ENCODE data around the gene NFS1. TPM values are rescaled to one million over a fixed set of nuclear protein-coding genes. Genes with fewer than 3 reads are reported as not detected.
A peak's percentile ranks its signal among the peaks of the same experiment; 100 is the strongest.

NFS1 gene
- total and polyA plus RNA-seq, 2 of the 8 experiments (the other 6 are each of a cell fraction or from before 2014, with no cell fraction given): 26.1 to 38.8 TPM

GRCh38 chr20:35743693-35744491 is 44.7 kb upstream of the NFS1 start:
- no peak overlapping the region for H3K4ac ChIP-seq (replicated peaks; ENCODE audit: insufficient read length, low read depth, low read length)
- H3K79me2 ChIP-seq (ENCODE audit: control insufficient read depth in 1 of 2, insufficient read depth in 2 of 2, low read length in 2 of 2): peaks cover 20 to 36% of the 10 kb centered on the region in 2 experiments
- peaks cover 9 to 10% of the 10 kb centered on the region in 2 experiments for H4K20me1 ChIP-seq (replicated peaks in 1 of 2; ENCODE audit: control insufficient read depth in 1 of 2, insufficient read depth in 2 of 2, low read length in 2 of 2)
- peaks cover 4 to 20% (median 16%) of the 10 kb centered on the region in 4 experiments; a peak in 7 of 8 replicates for H3K36me3 ChIP-seq (ENCODE audit: control insufficient read depth in 2 of 4, insufficient read depth in 4 of 4, low read length in 3 of 4)
- FAIRE-seq (no peak), DNase-seq (ENCODE audit: low read depth in 1 of 2, low spot score in 2 of 2) (no peak)
- H3K4me1 ChIP-seq (replicated peaks in 1 of 4; ENCODE audit: control insufficient read depth in 3 of 4, insufficient read depth in 4 of 4, low read length in 3 of 4): peaks cover 0 to 4% (median 4%) of the 10 kb centered on the region in 4 experiments; a peak in 3 of 7 replicates
- H2BK120ac ChIP-seq (replicated peaks; ENCODE audit: low read depth, low read length): no peak overlapping the region
- H3K23ac ChIP-seq (ENCODE audit: insufficient read length): no peak overlapping the region
- H3K23me2 ChIP-seq (ENCODE audit: low read depth, low read length): 0 out of 2 replicates have a peak, but pooled peaks cover 4% of the 10 kb centered on the region
- H2AFZ ChIP-seq (ENCODE audit: low read length): no peak overlapping the region
- H4K8ac ChIP-seq (ENCODE audit: extremely low read depth, insufficient read depth, low read length): no peak overlapping the region
- H2BK20ac ChIP-seq (ENCODE audit: low read length): no peak overlapping the region
- no peak overlapping the region for H3K56ac ChIP-seq (replicated peaks; ENCODE audit: insufficient read length, low read depth, low read length)
- ChIA-PET CTCF (ENCODE audit: partially characterized antibody) (interaction anchor here (0.6 to 2.5 kb wide), 8 partner anchors 15 to 339 kb away, joined by 3 to 8 read pairs (median 4); partner anchors contain the start of genes NFS1, ROMO1 and SCAND1), POLR2A (ENCODE audit: partially characterized antibody) (interaction anchor here (0.6 to 45.3 kb wide), 16 partner anchors 11 to 653 kb away, joined by 3 to 2341 read pairs (median 7); partner anchors contain the start of genes CPNE1, NFS1, PHF20 and RBM12)
- H4K5ac ChIP-seq (ENCODE audit: insufficient read length, low read depth, low read length): no peak overlapping the region
- H2BK15ac ChIP-seq (ENCODE audit: low read length): no peak overlapping the region
- no peak overlapping the region for H2BK5ac ChIP-seq (ENCODE audit: low read depth, low read length)
- H3K27ac ChIP-seq (ENCODE audit: low read depth, low read length): no peak overlapping the region
- no peak overlapping the region for H4K91ac ChIP-seq (replicated peaks; ENCODE audit: insufficient read length, low read length)
- no peak for TF ChIP-seq CBX5 (IDR thresholded peaks at IDR 0.05; ENCODE audit: low read depth, low read length)
- TF ChIP-seq EGR1 (IDR thresholded peaks at IDR 0.05; ENCODE audit: borderline replicate concordance, low read depth, low read length): no peak
- TF ChIP-seq BCL11A (IDR thresholded peaks at IDR 0.05; ENCODE audit: low read depth in 2 of 2, low read length in 2 of 2): no peak
- no peak for TF ChIP-seq POLR2A (IDR thresholded peaks at IDR 0.05; ENCODE audit: control extremely low read depth in 1 of 2, low read depth in 2 of 2, low read length in 2 of 2)
- TF ChIP-seq CHD2 (IDR thresholded peaks at IDR 0.05; ENCODE audit: low read length): no peak
- TF ChIP-seq TBP (IDR thresholded peaks at IDR 0.05; ENCODE audit: low read depth, low read length): no peak
- TF ChIP-seq RFX5 (IDR thresholded peaks at IDR 0.05; ENCODE audit: borderline replicate concordance, low read depth, low read length): no peak
- no peak overlapping the region for H2BK12ac ChIP-seq (ENCODE audit: low read depth, low read length)
- H3K9me3 ChIP-seq (ENCODE audit: insufficient read depth in 2 of 2, low read depth in 1 of 2, low read length in 1 of 2): no peaks in the 10 kb centered on the region
- H3K9ac ChIP-seq (replicated peaks in 1 of 4; ENCODE audit: extremely low read depth in 1 of 4, low read depth in 3 of 4, low read length in 3 of 4): no peak overlapping the region
- H3K18ac ChIP-seq (ENCODE audit: extremely low read depth, low read length): no peak overlapping the region
- H3K4me3 ChIP-seq (ENCODE audit: extremely low read depth in 1 of 4, insufficient read depth in 2 of 4, low read depth in 3 of 4, low read length in 4 of 4): peak overlapping the region in 1 of 4 experiments; percentile 79; a peak in 2 of 8 replicates
- H2AK5ac ChIP-seq (ENCODE audit: low read depth, low read length): no peak overlapping the region
- H3K4me2 ChIP-seq (ENCODE audit: insufficient read depth in 1 of 2, low read depth in 2 of 2, low read length in 2 of 2): peak overlapping the region; percentile 67 to 68; a peak in 2 of 4 replicates
- no peaks in the 10 kb centered on the region for H3K79me1 ChIP-seq (ENCODE audit: low read depth, low read length)
- H3K14ac ChIP-seq (ENCODE audit: insufficient read length): no peak overlapping the region
- H3K27me3 ChIP-seq (replicated peaks in 1 of 4; ENCODE audit: control insufficient read depth in 3 of 4, extremely low read depth in 1 of 4, insufficient read depth in 3 of 4, low read length in 3 of 4): no peaks in the 10 kb centered on the region
- 91% methylated on average over 15 of the region's 15 CpGs; no CpG with 5 or more reads in 1 of the 2 experiments for WGBS, 2 experiments (ENCODE audit: extremely low coverage in 1 of 2, insufficient coverage in 1 of 2, insufficient read length in 1 of 2, insufficient replicate concordance in 2 of 2, low coverage in 1 of 2, low lambda C conversion rate in 2 of 2, missing lambda C conversion rate in 1 of 2)
